T-cell (primary cell): Measurements from ENCODE around the gene SLC16A1. TPM values are rescaled to one million over a fixed set of nuclear protein-coding genes. Genes with fewer than 3 reads are reported as not detected.
A peak's percentile ranks its signal among the peaks of the same experiment; 100 is the strongest.
"Not testable (repeated sequence)": the region's sequence is repeated elsewhere in the genome, so short reads cannot be mapped to it uniquely, and the experiment has no call there.

ENCODE experiments used
- ATAC-seq, 4 experiments: fragments of 200-7000 bp in 3 of 4; fragments of 150-1000 bp in 1 of 4; cut with Tn5 transposase; replicated peaks in 1 of 4; 1 replicate in 3 of 4; 2 replicates in 1 of 4; pipeline ENCODE4 v1.10.0; 2021; ENCODE audit warnings: moderate library complexity in 3 of 4, mild to moderate bottlenecking in 2 of 4, moderate number of reproducible peaks in 1 of 4
- CTCF ChIA-PET, 2 donors: fragments of 300-600 bp; sonication (Branson Sonifier 250); formaldehyde crosslinking; loops; one replicate each; lab custom pipeline; 2022; ENCODE audit warnings: antibody characterized with exemption in 2 of 2; lab: Charles Lee
- POLR2A ChIA-PET, 2 donors: fragments of 300-600 bp; sonication (Branson Sonifier 250); formaldehyde crosslinking; loops; one replicate each; lab custom pipeline; 2022; ENCODE audit warnings: antibody characterized with exemption in 2 of 2; lab: Charles Lee
- DNase-seq, 35 experiments: peaks; one replicate each; pipeline versions ENCODE4 v3.0.0 to v3.0.0-alpha.2; 2013 to 2023
- H3K27ac ChIP-seq: one replicate; pipeline ENCODE4 v1.5.1; 2013; ENCODE audit warnings: low read length
- H3K27me3 ChIP-seq, 2 experiments: replicated peaks in 1 of 2; 1 replicate in 1 of 2; 2 replicates in 1 of 2; pipeline versions ENCODE4 v1.6.1 to v1.7.0; 2013; ENCODE audit warnings: low read length in 1 of 2, mixed read lengths in 1 of 2; ENCODE audit not compliant: control insufficient read depth in 2 of 2, insufficient read depth in 2 of 2; ENCODE audit errors: extremely low read depth in 1 of 2
- H3K36me3 ChIP-seq, 2 donors: 1 replicate in 1 of 2; 2 replicates in 1 of 2; pipeline versions ENCODE4 v1.6.1 to v1.7.0; 2013; ENCODE audit warnings: low read length in 1 of 2; ENCODE audit not compliant: control insufficient read depth in 2 of 2, insufficient read depth in 1 of 2; ENCODE audit errors: extremely low read depth in 1 of 2
- H3K4me1 ChIP-seq, 2 experiments: 1 replicate in 1 of 2; 2 replicates in 1 of 2; pipeline versions ENCODE4 v1.6.1 to v1.7.0; 2013; ENCODE audit warnings: low read length in 2 of 2, mixed read lengths in 1 of 2; ENCODE audit not compliant: insufficient read depth in 2 of 2, control insufficient read depth in 1 of 2; ENCODE audit errors: extremely low read depth in 1 of 2
- H3K4me3 ChIP-seq, 2 donors: 1 replicate in 1 of 2; 2 replicates in 1 of 2; pipeline versions ENCODE4 v1.5.1 to v1.7.0; 2013; ENCODE audit warnings: mild to moderate bottlenecking in 2 of 2, low read length in 1 of 2, moderate library complexity in 1 of 2; ENCODE audit not compliant: control insufficient read depth in 1 of 2; ENCODE audit errors: extremely low read depth in 1 of 2
- H3K9me3 ChIP-seq: 2 replicates; pipeline ENCODE4 v1.7.0; 2013
- H3K27ac Mint-ChIP-seq, 2 donors: one replicate each; pipeline ENCODE4 v1.8.0; 2020 to 2021; ENCODE audit warnings: mild to moderate bottlenecking in 2 of 2, mixed read lengths in 2 of 2
- H3K27me3 Mint-ChIP-seq, 2 donors: one replicate each; pipeline ENCODE4 v1.8.0; 2021 to 2022; ENCODE audit warnings: mixed read lengths in 2 of 2
- H3K36me3 Mint-ChIP-seq: one replicate; pipeline ENCODE4 v1.8.0; 2021; ENCODE audit warnings: mixed read lengths
- H3K4me1 Mint-ChIP-seq, 3 donors: one replicate each; pipeline ENCODE4 v1.8.0; 2020 to 2022; ENCODE audit warnings: mixed read lengths in 3 of 3, mild to moderate bottlenecking in 1 of 3
- H3K4me3 Mint-ChIP-seq, 3 donors: one replicate each; pipeline ENCODE4 v1.8.0; 2020 to 2022; ENCODE audit warnings: mild to moderate bottlenecking in 3 of 3, mixed read lengths in 3 of 3, moderate library complexity in 3 of 3
- H3K9me3 Mint-ChIP-seq, 3 donors: one replicate each; pipeline ENCODE4 v1.8.0; 2020 to 2022; ENCODE audit warnings: mixed read lengths in 3 of 3
- WGBS: methylation state at CpG from one replicate; pipeline ENCODE4 v1.1.5; 2013; ENCODE audit warnings: missing lambda C conversion rate; ENCODE audit not compliant: insufficient coverage; 5-methylcytosine and 5-hydroxymethylcytosine counted together
- total RNA-seq, 35 experiments: library from RNA in 6 of 35; stranded (reverse) in 6 of 35; fragments of 120-200 nt in 1 of 35; gene quantifications; one replicate each; pipeline versions ENCODE4 v1.2.1 to v1.2.4 and lab custom pipeline; 2013 to 2026

SLC16A1 gene
- total RNA-seq, 5 donors from 2014 or later (not counting 1 experiment from before 2014, with no cell fraction given) = 13.3 to 23.2 (median 20.3) TPM

DNA sequence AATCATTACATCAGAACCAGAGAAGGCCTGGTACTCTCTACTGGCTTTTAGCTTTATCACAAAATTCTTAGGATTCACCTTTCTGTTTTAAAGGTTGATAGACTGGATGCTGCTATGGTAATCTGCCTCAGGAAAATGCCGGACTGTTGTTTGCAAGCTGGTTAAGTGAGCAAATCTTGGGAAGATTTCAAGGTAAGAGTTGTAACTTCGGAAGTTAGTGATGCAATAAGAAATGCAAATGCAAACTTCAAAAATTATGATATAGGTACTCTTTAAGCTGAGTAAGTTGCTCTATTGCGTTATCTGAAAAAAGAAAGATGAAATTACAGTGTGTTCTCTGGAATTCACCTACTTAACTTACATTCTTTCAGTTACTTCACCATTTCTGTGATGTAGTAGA, 4.4 kb upstream of the SLC16A1 start:
- H3K9me3 Mint-ChIP-seq = no peaks in the 10 kb centered on the region
- peaks cover 0 to 4% of the 10 kb centered on the region in 2 donors for H3K36me3 ChIP-seq
- no peak for DNase-seq
- H3K27me3 ChIP-seq = no peaks in the 10 kb centered on the region
- peak overlapping the region in 1 of 2 donors; percentile 3 for H3K27ac Mint-ChIP-seq
- peaks cover 7 to 27% of the 10 kb centered on the region in 2 experiments for H3K4me1 ChIP-seq
- ChIA-PET POLR2A (interaction anchor here (0.5 to 0.6 kb wide), 2 partner anchors 34 to 70 kb away, joined by 3 to 5 read pairs; no protein-coding TSS in a partner anchor), CTCF (no interaction called here)
- no peaks in the 10 kb centered on the region for H3K27me3 Mint-ChIP-seq
- H3K36me3 Mint-ChIP-seq = peaks cover 30% of the 10 kb centered on the region
- 100% methylated on average over 1 of the region's 3 CpGs for WGBS
- peaks cover 52 to 56% (median 55%) of the 10 kb centered on the region in 3 donors for H3K4me1 Mint-ChIP-seq
- H3K27ac ChIP-seq = no peak overlapping the region
- no peaks in the 10 kb centered on the region for H3K9me3 ChIP-seq
- no peak overlapping the region for H3K4me3 ChIP-seq
- no peak for ATAC-seq
- no peak overlapping the region for H3K4me3 Mint-ChIP-seq

DNA sequence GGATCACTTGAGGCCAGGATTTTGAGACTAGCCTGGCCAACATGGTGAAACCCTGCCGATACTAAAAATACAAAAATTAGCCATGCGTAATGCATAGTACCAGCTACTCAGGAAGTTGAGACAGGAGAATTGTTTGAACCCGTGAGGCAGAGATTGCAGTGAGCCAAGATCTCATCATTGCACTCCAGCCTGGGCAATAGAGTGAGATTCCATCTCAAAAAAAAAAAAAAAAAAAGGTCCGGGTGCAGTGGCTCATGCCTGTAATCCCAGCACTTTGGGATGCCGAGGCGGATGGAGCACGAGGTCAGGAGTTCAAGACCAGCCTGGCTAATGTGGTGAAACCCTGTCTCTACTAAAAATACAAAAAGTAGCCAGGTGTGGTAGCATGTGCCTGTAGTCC, 2.2 kb upstream of the SLC16A1 start:
- H3K4me3 ChIP-seq, POLR2A ChIA-PET, ATAC-seq, H3K9me3 Mint-ChIP-seq, H3K27me3 Mint-ChIP-seq, H3K27me3 ChIP-seq, DNase-seq, H3K36me3 ChIP-seq, H3K9me3 ChIP-seq, CTCF ChIA-PET: not testable (repeated sequence)
- Mint-ChIP-seq H3K27ac (peak overlapping the region; percentile 28 to 83), H3K4me1 (peaks cover 70 to 77% (median 74%) of the 10 kb centered on the region in 3 donors), H3K36me3 (peaks cover 25% of the 10 kb centered on the region), H3K4me3 (peak overlapping the region; percentile 56 to 97 (median 96))
- peak overlapping the region; percentile 81 for H3K27ac ChIP-seq
- WGBS = 77% methylated on average over 3 of the region's 7 CpGs
- peaks cover 14 to 30% of the 10 kb centered on the region in 2 experiments for H3K4me1 ChIP-seq

DNA sequence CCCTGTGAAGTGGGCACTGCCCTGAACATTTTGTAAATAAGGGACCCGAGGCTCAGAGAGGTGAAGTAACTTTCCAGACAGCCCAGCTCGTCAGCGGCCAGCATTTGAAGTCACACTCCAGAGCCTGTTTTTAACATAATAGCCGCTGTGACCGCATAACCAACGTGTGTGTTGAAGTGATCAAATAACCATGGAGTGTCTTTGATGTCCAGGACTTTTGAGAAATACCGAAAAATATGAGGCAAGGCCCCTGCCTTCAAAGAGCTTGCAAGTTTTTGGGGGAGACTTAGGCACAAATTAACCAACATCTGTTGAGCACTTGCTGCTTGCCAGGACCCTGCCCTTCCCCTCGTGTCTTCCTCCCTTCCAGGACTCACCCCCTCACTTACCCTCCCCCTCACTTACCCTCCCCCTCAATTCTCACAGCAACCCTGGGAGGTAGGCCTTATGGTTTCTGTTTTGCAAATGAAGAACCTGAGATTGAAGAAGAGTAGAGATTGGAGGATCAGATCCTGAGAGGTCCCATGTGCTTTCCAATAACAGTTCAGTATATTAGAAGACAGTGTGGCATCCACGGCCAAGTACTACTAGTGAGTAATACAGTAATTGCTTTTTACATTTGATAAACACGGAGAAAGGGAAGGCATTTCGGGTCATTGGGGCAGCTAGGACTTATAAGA, 1.3 kb upstream of the SLC16A1 start:
- CTCF ChIA-PET = interaction anchor here in 1 of 2 donors (1.2 to 2.2 kb wide), 2 partner anchors 116 to 242 kb away, joined by 3 to 19 read pairs; partner anchors contain the start of genes LRIG2 and PPM1J
- peak overlapping the region; percentile 96 to 99 (median 97) for H3K4me3 Mint-ChIP-seq
- Histone ChIP-seq H3K4me1 (peaks cover 14 to 30% of the 10 kb centered on the region in 2 experiments), H3K4me3 (peak overlapping the region; percentile 89 to 96), H3K9me3 (no peaks in the 10 kb centered on the region), H3K27me3 (no peaks in the 10 kb centered on the region), H3K36me3 (no peaks in the 10 kb centered on the region), H3K27ac (peak overlapping the region; percentile 81)
- no peaks in the 10 kb centered on the region for H3K27me3 Mint-ChIP-seq
- peaks cover 19% of the 10 kb centered on the region for H3K36me3 Mint-ChIP-seq
- no peaks in the 10 kb centered on the region for H3K9me3 Mint-ChIP-seq
- 15% methylated on average over 9 of the region's 11 CpGs for WGBS
- H3K4me1 Mint-ChIP-seq = peaks cover 64 to 67% (median 67%) of the 10 kb centered on the region in 3 donors
- ATAC-seq = peak; percentile 7 to 40 (median 14)
- peak in 31 of 35 experiments; percentile 6 to 69 (median 20) for DNase-seq
- peak overlapping the region; percentile 83 to 90 for H3K27ac Mint-ChIP-seq
- POLR2A ChIA-PET = interaction anchor here in 1 of 2 donors (0.6 kb wide), 1 partner anchor 1585 kb away, joined by 4 read pairs; no protein-coding TSS in a partner anchor

- Mint-ChIP-seq H3K9me3 (no peaks in the 10 kb centered on the region), H3K36me3 (peaks cover 14% of the 10 kb centered on the region), H3K4me1 (peaks cover 62 to 66% (median 63%) of the 10 kb centered on the region in 3 donors), H3K27ac (peak overlapping the region; percentile 83 to 90), H3K4me3 (peak overlapping the region; percentile 96 to 99 (median 97)), H3K27me3 (no peaks in the 10 kb centered on the region)
- ATAC-seq (peak; percentile 4 to 32 (median 19)), DNase-seq (peak in 29 of 35 experiments; percentile 6 to 65 (median 21))
- peak overlapping the region; percentile 81 for H3K27ac ChIP-seq
- WGBS = 0% methylated on average over 27 of the region's 38 CpGs
- H3K4me3 ChIP-seq = peak overlapping the region; percentile 89 to 96
- POLR2A ChIA-PET = interaction anchor here in 1 of 2 donors (0.9 kb wide), 1 partner anchor 973 kb away, joined by 3 read pairs; no protein-coding TSS in a partner anchor
- CTCF ChIA-PET = interaction anchor here in 1 of 2 donors (1.2 to 2.2 kb wide), 2 partner anchors 116 to 241 kb away, joined by 3 to 19 read pairs; partner anchors contain the start of genes LRIG2 and PPM1J
- peaks cover 14 to 30% of the 10 kb centered on the region in 2 experiments for H3K4me1 ChIP-seq
- H3K27me3 ChIP-seq = no peaks in the 10 kb centered on the region
- no peaks in the 10 kb centered on the region for H3K36me3 ChIP-seq
- H3K9me3 ChIP-seq = no peaks in the 10 kb centered on the region
Measured at GRCh38 chr1:112956544-112957132, 642 bp upstream of the SLC16A1 start.

DNA sequence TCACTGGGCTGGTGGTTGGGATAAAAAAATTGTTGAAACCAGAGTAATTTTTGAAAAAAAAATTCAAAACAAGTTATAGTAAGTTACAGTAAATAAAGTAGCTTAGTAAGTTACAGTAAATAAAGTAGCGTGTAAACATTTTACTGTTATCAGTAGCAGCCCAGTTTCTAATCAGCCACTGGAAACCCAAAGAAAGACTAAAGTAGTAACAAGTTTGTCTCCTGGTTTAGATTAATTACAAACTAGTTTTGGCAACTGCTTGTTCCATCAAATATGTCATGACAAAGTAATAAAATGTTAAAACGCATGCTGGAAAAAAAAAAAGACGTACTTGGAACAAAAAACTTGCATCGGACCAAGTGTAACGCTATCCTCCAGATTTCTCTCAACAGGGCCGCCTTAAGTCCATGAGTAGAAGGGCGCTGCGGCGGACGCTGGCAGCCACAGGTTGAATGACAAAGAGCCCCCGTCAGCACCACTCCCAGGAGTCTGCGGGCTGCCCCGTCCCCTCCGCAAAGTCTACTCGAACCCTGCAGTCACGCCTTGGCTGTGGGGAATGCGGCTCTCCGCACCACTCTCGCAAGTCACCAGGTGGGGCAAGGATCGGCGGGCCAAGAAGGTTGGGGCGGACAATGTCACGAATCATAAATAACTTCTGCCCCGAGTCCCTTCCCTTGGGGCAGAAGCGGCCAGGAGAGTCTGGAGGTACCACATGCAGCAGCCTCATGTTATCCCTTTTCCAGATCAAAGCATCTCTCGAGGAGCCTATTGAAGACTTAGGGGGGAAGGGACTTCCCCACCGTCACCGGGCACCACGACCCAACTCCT, 837 bp downstream of the SLC16A1 start:
- POLR2A ChIA-PET = interaction anchor here (0.6 to 1.2 kb wide), 4 partner anchors 45 to 975 kb away, joined by 3 read pairs; partner anchors contain the start of gene LRIG2 (in 1 of the 2)
- CTCF ChIA-PET = interaction anchor here in 1 of 2 donors (0.7 to 2.4 kb wide), 3 partner anchors 78 to 118 kb away, joined by 3 to 19 read pairs (median 13); partner anchors contain the start of gene LRIG2
- DNase-seq (peak in 29 of 35 experiments; percentile 1 to 62 (median 12)), ATAC-seq (peak; percentile 3 to 21 (median 9))
- Histone ChIP-seq H3K4me3 (peak overlapping the region; percentile 89 to 96), H3K27me3 (no peaks in the 10 kb centered on the region), H3K9me3 (no peaks in the 10 kb centered on the region), H3K4me1 (peaks cover 14 to 30% of the 10 kb centered on the region in 2 experiments), H3K27ac (peak overlapping the region; percentile 85), H3K36me3 (no peaks in the 10 kb centered on the region)
- peak overlapping the region; percentile 63 to 90 for H3K27ac Mint-ChIP-seq
- peaks cover 53 to 55% (median 54%) of the 10 kb centered on the region in 3 donors for H3K4me1 Mint-ChIP-seq
- 2% methylated on average over 22 of the region's 29 CpGs for WGBS
- H3K9me3 Mint-ChIP-seq = no peaks in the 10 kb centered on the region
- peak overlapping the region; percentile 96 to 99 (median 97) for H3K4me3 Mint-ChIP-seq
- peaks cover 3% of the 10 kb centered on the region for H3K36me3 Mint-ChIP-seq
- H3K27me3 Mint-ChIP-seq = no peaks in the 10 kb centered on the region
